Measurements from ENCODE around the gene AIMP2.
"Not testable (repeated sequence)": the region's sequence is repeated elsewhere in the genome, so short reads cannot be mapped to it uniquely, and the experiment has no call there.

The AIMP2 gene

GRCh38 chr7:6007386-6007785, 1.7 kb upstream of the AIMP2 start:
- Histone ChIP-seq H3K9me3 (replicated peaks in 1 of 2; ENCODE audit: control insufficient read depth in 2 of 2, insufficient read depth in 1 of 2, low read depth in 1 of 2, low read length in 2 of 2) (no peaks in the 10 kb centered on the region), H2AK5ac (ENCODE audit: low read depth, low read length) (no peak overlapping the region), H3K23ac (ENCODE audit: low read depth, low read length, poor library complexity) (no peak overlapping the region), H4K8ac (ENCODE audit: low read depth, low read length) (no peak overlapping the region), H3K14ac (ENCODE audit: low read length) (no peak overlapping the region), H3K4ac (ENCODE audit: low read length) (no peak overlapping the region), H4K91ac (ENCODE audit: low read depth, low read length, poor library complexity) (no peak overlapping the region), H3K4me2 (ENCODE audit: insufficient read depth, low read length, poor library complexity, severe bottlenecking) (no peak overlapping the region), H3K4me3 (ENCODE audit: low read length in 2 of 2) (no peak overlapping the region), H3K9ac (ENCODE audit: low read depth, low read length, poor library complexity) (no peak overlapping the region), H3K27ac (replicated peaks; ENCODE audit: low read length) (no peak overlapping the region), H3K4me1 (ENCODE audit: control insufficient read depth in 2 of 2, insufficient read depth in 1 of 2, low read depth in 1 of 2, low read length in 2 of 2) (no peaks in the 10 kb centered on the region), H2BK15ac (ENCODE audit: low read length) (no peak overlapping the region), H2BK120ac (ENCODE audit: low read depth, low read length) (no peak overlapping the region), H2BK5ac (ENCODE audit: low read length) (no peak overlapping the region), H3K27me3 (ENCODE audit: control insufficient read depth in 3 of 3, insufficient read depth in 3 of 3, low read depth in 1 of 3, low read length in 3 of 3) (no peaks in the 10 kb centered on the region), H3K18ac (ENCODE audit: low read length) (no peak overlapping the region), H2BK12ac (ENCODE audit: low read length) (no peak overlapping the region), H3K36me3 (replicated peaks in 1 of 2; ENCODE audit: control insufficient read depth in 2 of 2, insufficient read depth in 2 of 2, low read length in 2 of 2) (peaks cover 0 to 51% of the 10 kb centered on the region in 2 donors), H2AFZ (ENCODE audit: low read length) (no peak overlapping the region), H3K79me1 (ENCODE audit: low read depth, low read length) (no peaks in the 10 kb centered on the region)
- no peak for DNase-seq (ENCODE audit: low spot score)
- WGBS, 2 donors (ENCODE audit: extremely low coverage in 2 of 2, insufficient read length in 2 of 2, insufficient replicate concordance in 1 of 2), result no CpG with 5 or more reads among the region's 4 CpGs

- H4K8ac ChIP-seq (ENCODE audit: low read depth, low read length); H2BK5ac ChIP-seq (ENCODE audit: low read length); H3K23ac ChIP-seq (ENCODE audit: low read depth, low read length, poor library complexity); H3K27me3 ChIP-seq (ENCODE audit: control insufficient read depth in 3 of 3, insufficient read depth in 3 of 3, low read depth in 1 of 3, low read length in 3 of 3); H3K9ac ChIP-seq (ENCODE audit: low read depth, low read length, poor library complexity); H3K4ac ChIP-seq (ENCODE audit: low read length); H2BK120ac ChIP-seq (ENCODE audit: low read depth, low read length); H3K14ac ChIP-seq (ENCODE audit: low read length); H3K79me1 ChIP-seq (ENCODE audit: low read depth, low read length); H2BK15ac ChIP-seq (ENCODE audit: low read length); H4K91ac ChIP-seq (ENCODE audit: low read depth, low read length, poor library complexity); DNase-seq (ENCODE audit: low spot score); H3K18ac ChIP-seq (ENCODE audit: low read length); H3K27ac ChIP-seq (replicated peaks; ENCODE audit: low read length); H2BK12ac ChIP-seq (ENCODE audit: low read length); H3K9me3 ChIP-seq (replicated peaks in 1 of 2; ENCODE audit: control insufficient read depth in 2 of 2, insufficient read depth in 1 of 2, low read depth in 1 of 2, low read length in 2 of 2); H3K4me1 ChIP-seq (ENCODE audit: control insufficient read depth in 2 of 2, insufficient read depth in 1 of 2, low read depth in 1 of 2, low read length in 2 of 2); H2AK5ac ChIP-seq (ENCODE audit: low read depth, low read length): not testable (repeated sequence)
- Histone ChIP-seq H3K36me3 (replicated peaks in 1 of 2; ENCODE audit: control insufficient read depth in 2 of 2, insufficient read depth in 2 of 2, low read length in 2 of 2) (peaks cover 2 to 51% of the 10 kb centered on the region in 2 donors), H3K4me3 (ENCODE audit: low read length in 2 of 2) (peak overlapping the region; percentile 74 to 95), H2AFZ (ENCODE audit: low read length) (peak overlapping the region; percentile 97), H3K4me2 (ENCODE audit: insufficient read depth, low read length, poor library complexity, severe bottlenecking) (peak overlapping the region; percentile 47)
- WGBS, 2 donors (ENCODE audit: extremely low coverage in 2 of 2, insufficient read length in 2 of 2, insufficient replicate concordance in 1 of 2), result no CpG with 5 or more reads among the region's 27 CpGs
Observed at GRCh38 chr7:6007835-6008590, 1.1 kb upstream of the AIMP2 start.

GRCh38 chr7:6010370-6010769, 1.3 kb downstream of the AIMP2 start:
- not testable (repeated sequence) for H2AFZ ChIP-seq (ENCODE audit: low read length); H3K9ac ChIP-seq (ENCODE audit: low read depth, low read length, poor library complexity); H2BK12ac ChIP-seq (ENCODE audit: low read length); H3K23ac ChIP-seq (ENCODE audit: low read depth, low read length, poor library complexity); H3K79me1 ChIP-seq (ENCODE audit: low read depth, low read length); H3K27me3 ChIP-seq (ENCODE audit: control insufficient read depth in 3 of 3, insufficient read depth in 3 of 3, low read depth in 1 of 3, low read length in 3 of 3); H2BK5ac ChIP-seq (ENCODE audit: low read length); H3K27ac ChIP-seq (replicated peaks; ENCODE audit: low read length); H3K4ac ChIP-seq (ENCODE audit: low read length); H2BK15ac ChIP-seq (ENCODE audit: low read length); H3K18ac ChIP-seq (ENCODE audit: low read length); H3K4me1 ChIP-seq (ENCODE audit: control insufficient read depth in 2 of 2, insufficient read depth in 1 of 2, low read depth in 1 of 2, low read length in 2 of 2); H3K14ac ChIP-seq (ENCODE audit: low read length); H4K8ac ChIP-seq (ENCODE audit: low read depth, low read length); H2BK120ac ChIP-seq (ENCODE audit: low read depth, low read length); H3K9me3 ChIP-seq (replicated peaks in 1 of 2; ENCODE audit: control insufficient read depth in 2 of 2, insufficient read depth in 1 of 2, low read depth in 1 of 2, low read length in 2 of 2); H4K91ac ChIP-seq (ENCODE audit: low read depth, low read length, poor library complexity); DNase-seq (ENCODE audit: low spot score); H2AK5ac ChIP-seq (ENCODE audit: low read depth, low read length)
- Histone ChIP-seq H3K36me3 (replicated peaks in 1 of 2; ENCODE audit: control insufficient read depth in 2 of 2, insufficient read depth in 2 of 2, low read length in 2 of 2) (peaks cover 7 to 50% of the 10 kb centered on the region in 2 donors), H3K4me3 (ENCODE audit: low read length in 2 of 2) (peak overlapping the region in 1 of 2 donors; percentile 95), H3K4me2 (ENCODE audit: insufficient read depth, low read length, poor library complexity, severe bottlenecking) (peak overlapping the region; percentile 25)
- no CpG with 5 or more reads among the region's 8 CpGs for WGBS, 2 donors (ENCODE audit: extremely low coverage in 2 of 2, insufficient read length in 2 of 2, insufficient replicate concordance in 1 of 2)

- Histone ChIP-seq H3K4me3 (ENCODE audit: low read length in 2 of 2) (no peak overlapping the region), H3K23ac (ENCODE audit: low read depth, low read length, poor library complexity) (no peak overlapping the region), H3K79me1 (ENCODE audit: low read depth, low read length) (peaks cover 2% of the 10 kb centered on the region), H2BK12ac (ENCODE audit: low read length) (no peak overlapping the region), H3K4me2 (ENCODE audit: insufficient read depth, low read length, poor library complexity, severe bottlenecking) (no peak overlapping the region), H3K4me1 (ENCODE audit: control insufficient read depth in 2 of 2, insufficient read depth in 1 of 2, low read depth in 1 of 2, low read length in 2 of 2) (no peaks in the 10 kb centered on the region), H3K27me3 (ENCODE audit: control insufficient read depth in 3 of 3, insufficient read depth in 3 of 3, low read depth in 1 of 3, low read length in 3 of 3) (no peaks in the 10 kb centered on the region), H3K27ac (replicated peaks; ENCODE audit: low read length) (no peak overlapping the region), H3K14ac (ENCODE audit: low read length) (no peak overlapping the region), H4K8ac (ENCODE audit: low read depth, low read length) (no peak overlapping the region), H3K9me3 (replicated peaks in 1 of 2; ENCODE audit: control insufficient read depth in 2 of 2, insufficient read depth in 1 of 2, low read depth in 1 of 2, low read length in 2 of 2) (no peaks in the 10 kb centered on the region), H3K9ac (ENCODE audit: low read depth, low read length, poor library complexity) (no peak overlapping the region), H4K91ac (ENCODE audit: low read depth, low read length, poor library complexity) (no peak overlapping the region), H3K18ac (ENCODE audit: low read length) (no peak overlapping the region), H2BK15ac (ENCODE audit: low read length) (no peak overlapping the region), H2AFZ (ENCODE audit: low read length) (no peak overlapping the region), H2BK5ac (ENCODE audit: low read length) (no peak overlapping the region), H2AK5ac (ENCODE audit: low read depth, low read length) (no peak overlapping the region), H2BK120ac (ENCODE audit: low read depth, low read length) (no peak overlapping the region), H3K4ac (ENCODE audit: low read length) (no peak overlapping the region), H3K36me3 (replicated peaks in 1 of 2; ENCODE audit: control insufficient read depth in 2 of 2, insufficient read depth in 2 of 2, low read length in 2 of 2) (peaks cover 14 to 56% of the 10 kb centered on the region in 2 donors)
- no peak for DNase-seq (ENCODE audit: low spot score)
- no CpG with 5 or more reads among the region's 2 CpGs for WGBS, 2 donors (ENCODE audit: extremely low coverage in 2 of 2, insufficient read length in 2 of 2, insufficient replicate concordance in 1 of 2)
Observed at GRCh38 chr7:6011541-6011940, 2.5 kb downstream of the AIMP2 start.

Data from neuronal stem cell (in vitro differentiated cells).